AG04450 (cell line): ENCODE data around the gene ZSCAN9. TPM values are rescaled to one million over a fixed set of nuclear protein-coding genes. Genes with fewer than 3 reads are reported as not detected.

Source experiments
- CTCF ChIA-PET: fragments of 300-600, 350-600 bp; formaldehyde crosslinking; extraction: SDS; loops from one replicate; lab custom pipeline; 2022; ENCODE audit warnings: antibody characterized with exemption, inconsistent platforms; lab: Charles Lee
- POLR2A ChIA-PET: fragments of 350-600 bp; formaldehyde crosslinking; extraction: SDS; loops from one replicate; lab custom pipeline; 2021; ENCODE audit warnings: antibody characterized with exemption, inconsistent platforms; lab: Yijun Ruan, JAX
- DNase-seq: peaks from one replicate; pipeline ENCODE4 v3.0.0-alpha.2; 2011; ENCODE audit warnings: low read depth, low spot score
- H3K27ac ChIP-seq: one replicate; pipeline ENCODE4 v1.5.1; 2012; ENCODE audit warnings: low read depth, low read length, control low read depth
- H3K27me3 ChIP-seq: one replicate; pipeline ENCODE4 v1.6.0; 2012; ENCODE audit warnings: low read length; ENCODE audit not compliant: control insufficient read depth, insufficient read depth
- H3K4me3 ChIP-seq: 2 replicates; pipeline ENCODE4 v1.5.1; 2011; ENCODE audit warnings: mild to moderate bottlenecking, low read depth, low read length, control low read depth
- H3K9me3 ChIP-seq: 2 replicates; pipeline ENCODE4 v1.5.1; 2012; ENCODE audit warnings: low read length; ENCODE audit not compliant: control insufficient read depth, insufficient read depth
- CTCF ChIP-seq: IDR thresholded peaks from 2 replicates; pipeline ENCODE4 v1.5.1; 2011; ENCODE audit warnings: low read depth, low read length, control low read depth, inconsistent platforms
- polyA plus RNA-seq: library from polyadenylated mRNA; depleted of rRNA; stranded (reverse); fragments of >200 nt; gene quantifications from 2 replicates; pipeline ENCODE4 v1.2.3, GENCODE V29; 2011

Gene ZSCAN9
- polyA plus RNA-seq, 1 experiment, result 18.2 TPM

GRCh38 chr6:28212510-28213212, 12.4 kb upstream of the ZSCAN9 start:
- Histone ChIP-seq H3K4me3 (peak overlapping the region; percentile 65), H3K27ac (no peak overlapping the region), H3K27me3 (peaks cover 26% of the 10 kb centered on the region), H3K9me3 (no peaks in the 10 kb centered on the region)
- peak; percentile 71 for DNase-seq
- POLR2A ChIA-PET, result no interaction called here
- TF ChIP-seq CTCF, result no peak
- CTCF ChIA-PET, result interaction anchor here (0.6 kb wide), 1 partner anchor 161 kb away, joined by 4 read pairs; no protein-coding TSS in a partner anchor

- Histone ChIP-seq H3K9me3 (no peaks in the 10 kb centered on the region), H3K27me3 (peaks cover 21% of the 10 kb centered on the region), H3K27ac (no peak overlapping the region), H3K4me3 (peak overlapping the region; percentile 65; the same call in 1 of the 2 replicates)
- POLR2A ChIA-PET, result no interaction called here
- DNase-seq, result no peak
- CTCF ChIA-PET, result no interaction called here
- TF ChIP-seq CTCF, result no peak
These were observed 11.9 kb upstream of the ZSCAN9 start for GRCh38 chr6:28213213-28213523.

GRCh38 chr6:28215425-28215824, 9.7 kb upstream of the ZSCAN9 start:
- H3K4me3 ChIP-seq, result no peak overlapping the region
- no peaks in the 10 kb centered on the region for H3K9me3 ChIP-seq
- ChIA-PET POLR2A (no interaction called here), CTCF (no interaction called here)
- peaks cover 7% of the 10 kb centered on the region for H3K27me3 ChIP-seq
- DNase-seq, result no peak
- H3K27ac ChIP-seq, result no peak overlapping the region
- TF ChIP-seq CTCF, result no peak

- no peak for DNase-seq
- POLR2A ChIA-PET, result interaction anchor here (0.7 to 1.3 kb wide), 4 partner anchors 35 to 165 kb away, joined by 3 to 5 read pairs (median 4); partner anchors contain the start of gene ZKSCAN8
- H3K27me3 ChIP-seq, result peaks cover 4% of the 10 kb centered on the region
- no peak overlapping the region for H3K27ac ChIP-seq
- CTCF ChIA-PET, result interaction anchor here (0.8 kb wide), 2 partner anchors 75 to 1433 kb away, joined by 3 to 4 read pairs; no protein-coding TSS in a partner anchor
- H3K4me3 ChIP-seq, result no peak overlapping the region
- TF ChIP-seq CTCF, result no peak
- H3K9me3 ChIP-seq, result no peaks in the 10 kb centered on the region
These were observed 7.2 kb upstream of the ZSCAN9 start for GRCh38 chr6:28217890-28218289.
